Memory B cell (primary cell): ENCODE measurements around the gene MAPK4.

Source experiments
- ATAC-seq: fragments of 150-1000 bp; cut with Tn5 transposase; 2 replicates; pipeline ENCODE4 v1.10.0; 2021; ENCODE audit warnings: low read depth, mild to moderate bottlenecking, moderate library complexity
- DNase-seq, 2 donors: peaks; one replicate each; pipeline ENCODE4 v3.0.0; 2022; ENCODE audit warnings: low spot score in 2 of 2
- H3K27ac Mint-ChIP-seq: one replicate; pipeline ENCODE4 v1.8.0; 2022; ENCODE audit warnings: mild to moderate bottlenecking, moderate library complexity, mixed read lengths
- H3K27me3 Mint-ChIP-seq: one replicate; pipeline ENCODE4 v1.8.0; 2022; ENCODE audit warnings: mixed read lengths
- H3K36me3 Mint-ChIP-seq: one replicate; pipeline ENCODE4 v1.8.0; 2022; ENCODE audit warnings: mild to moderate bottlenecking, mixed read lengths
- H3K4me1 Mint-ChIP-seq: one replicate; pipeline ENCODE4 v1.8.0; 2022; ENCODE audit warnings: mixed read lengths
- H3K4me3 Mint-ChIP-seq: one replicate; pipeline ENCODE4 v1.8.0; 2022; ENCODE audit warnings: mild to moderate bottlenecking, moderate library complexity, mixed read lengths
- H3K9me3 Mint-ChIP-seq: one replicate; pipeline ENCODE4 v1.8.0; 2022; ENCODE audit warnings: mixed read lengths

MAPK4 gene

GRCh38 chr18:50622865-50623393, 63.0 kb downstream of the MAPK4 start:
- no peaks in the 10 kb centered on the region for H3K36me3 Mint-ChIP-seq
- H3K27ac Mint-ChIP-seq, result no peak overlapping the region
- no peaks in the 10 kb centered on the region for H3K4me1 Mint-ChIP-seq
- no peaks in the 10 kb centered on the region for H3K9me3 Mint-ChIP-seq
- peaks cover 3% of the 10 kb centered on the region for H3K27me3 Mint-ChIP-seq
- no peak for DNase-seq
- no peak overlapping the region for H3K4me3 Mint-ChIP-seq
- no peak for ATAC-seq

GRCh38 chr18:50623694-50624352, 63.9 kb downstream of the MAPK4 start:
- Mint-ChIP-seq H3K27me3 (peaks cover 3% of the 10 kb centered on the region), H3K4me1 (no peaks in the 10 kb centered on the region), H3K9me3 (no peaks in the 10 kb centered on the region), H3K4me3 (no peak overlapping the region), H3K27ac (no peak overlapping the region), H3K36me3 (no peaks in the 10 kb centered on the region)
- ATAC-seq, result no peak
- no peak for DNase-seq

GRCh38 chr18:50624981-50625380, 65.1 kb downstream of the MAPK4 start:
- DNase-seq (no peak), ATAC-seq (no peak)
- H3K27me3 Mint-ChIP-seq, result peaks cover 3% of the 10 kb centered on the region
- no peak overlapping the region for H3K4me3 Mint-ChIP-seq
- no peaks in the 10 kb centered on the region for H3K9me3 Mint-ChIP-seq
- no peak overlapping the region for H3K27ac Mint-ChIP-seq
- no peaks in the 10 kb centered on the region for H3K36me3 Mint-ChIP-seq
- no peaks in the 10 kb centered on the region for H3K4me1 Mint-ChIP-seq

- H3K27ac Mint-ChIP-seq, result no peak overlapping the region
- no peaks in the 10 kb centered on the region for H3K4me1 Mint-ChIP-seq
- no peaks in the 10 kb centered on the region for H3K9me3 Mint-ChIP-seq
- ATAC-seq (no peak), DNase-seq (no peak)
- H3K27me3 Mint-ChIP-seq, result peaks cover 3% of the 10 kb centered on the region
- H3K4me3 Mint-ChIP-seq, result no peak overlapping the region
- no peaks in the 10 kb centered on the region for H3K36me3 Mint-ChIP-seq
Observed at GRCh38 chr18:50626317-50626716, 66.4 kb downstream of the MAPK4 start.

GRCh38 chr18:50627594-50628532, 68.0 kb downstream of the MAPK4 start:
- Mint-ChIP-seq H3K27me3 (peaks cover 5% of the 10 kb centered on the region), H3K4me1 (no peaks in the 10 kb centered on the region), H3K9me3 (no peaks in the 10 kb centered on the region), H3K27ac (no peak overlapping the region), H3K4me3 (no peak overlapping the region), H3K36me3 (no peaks in the 10 kb centered on the region)
- no peak for ATAC-seq
- DNase-seq, result no peak

GRCh38 chr18:50628533-50628905, 68.6 kb downstream of the MAPK4 start:
- H3K36me3 Mint-ChIP-seq, result no peaks in the 10 kb centered on the region
- H3K4me3 Mint-ChIP-seq, result no peak overlapping the region
- ATAC-seq, result no peak
- no peaks in the 10 kb centered on the region for H3K9me3 Mint-ChIP-seq
- H3K4me1 Mint-ChIP-seq, result no peaks in the 10 kb centered on the region
- H3K27ac Mint-ChIP-seq, result no peak overlapping the region
- no peak for DNase-seq
- peaks cover 5% of the 10 kb centered on the region for H3K27me3 Mint-ChIP-seq

GRCh38 chr18:50629148-50629631, 69.3 kb downstream of the MAPK4 start:
- H3K9me3 Mint-ChIP-seq, result no peaks in the 10 kb centered on the region
- H3K27me3 Mint-ChIP-seq, result peaks cover 3% of the 10 kb centered on the region
- H3K4me3 Mint-ChIP-seq, result no peak overlapping the region
- no peak overlapping the region for H3K27ac Mint-ChIP-seq
- DNase-seq (no peak), ATAC-seq (no peak)
- H3K36me3 Mint-ChIP-seq, result no peaks in the 10 kb centered on the region
- H3K4me1 Mint-ChIP-seq, result no peaks in the 10 kb centered on the region

GRCh38 chr18:50630895-50631294, 71.0 kb downstream of the MAPK4 start:
- Mint-ChIP-seq H3K4me3 (no peak overlapping the region), H3K4me1 (no peaks in the 10 kb centered on the region), H3K27me3 (peaks cover 6% of the 10 kb centered on the region), H3K9me3 (no peaks in the 10 kb centered on the region), H3K27ac (no peak overlapping the region), H3K36me3 (no peaks in the 10 kb centered on the region)
- DNase-seq (no peak), ATAC-seq (no peak)

- no peak for DNase-seq
- no peaks in the 10 kb centered on the region for H3K9me3 Mint-ChIP-seq
- H3K27ac Mint-ChIP-seq, result no peak overlapping the region
- H3K27me3 Mint-ChIP-seq, result peaks cover 8% of the 10 kb centered on the region
- H3K36me3 Mint-ChIP-seq, result no peaks in the 10 kb centered on the region
- no peak overlapping the region for H3K4me3 Mint-ChIP-seq
- ATAC-seq, result no peak
- no peaks in the 10 kb centered on the region for H3K4me1 Mint-ChIP-seq
Observed at GRCh38 chr18:50632895-50633515, 73.1 kb downstream of the MAPK4 start.

- Mint-ChIP-seq H3K9me3 (no peaks in the 10 kb centered on the region), H3K27me3 (peaks cover 8% of the 10 kb centered on the region), H3K36me3 (no peaks in the 10 kb centered on the region), H3K4me3 (no peak overlapping the region), H3K27ac (no peak overlapping the region), H3K4me1 (no peaks in the 10 kb centered on the region)
- ATAC-seq, result no peak
- DNase-seq, result no peak
Observed at GRCh38 chr18:50633992-50634391, 74.1 kb downstream of the MAPK4 start.

- no peaks in the 10 kb centered on the region for H3K36me3 Mint-ChIP-seq
- peaks cover 9% of the 10 kb centered on the region for H3K27me3 Mint-ChIP-seq
- no peak overlapping the region for H3K4me3 Mint-ChIP-seq
- no peaks in the 10 kb centered on the region for H3K9me3 Mint-ChIP-seq
- no peak overlapping the region for H3K27ac Mint-ChIP-seq
- H3K4me1 Mint-ChIP-seq, result no peaks in the 10 kb centered on the region
- DNase-seq (no peak), ATAC-seq (no peak)
Observed at GRCh38 chr18:50636366-50637057, 76.6 kb downstream of the MAPK4 start.

- H3K36me3 Mint-ChIP-seq, result no peaks in the 10 kb centered on the region
- peaks cover 8% of the 10 kb centered on the region for H3K27me3 Mint-ChIP-seq
- ATAC-seq (no peak), DNase-seq (no peak)
- no peaks in the 10 kb centered on the region for H3K9me3 Mint-ChIP-seq
- H3K4me1 Mint-ChIP-seq, result no peaks in the 10 kb centered on the region
- H3K27ac Mint-ChIP-seq, result no peak overlapping the region
- H3K4me3 Mint-ChIP-seq, result no peak overlapping the region
Observed at GRCh38 chr18:50638016-50638883, 78.4 kb downstream of the MAPK4 start.

GRCh38 chr18:50638884-50639420, 79.1 kb downstream of the MAPK4 start:
- peaks cover 8% of the 10 kb centered on the region for H3K27me3 Mint-ChIP-seq
- H3K4me3 Mint-ChIP-seq, result no peak overlapping the region
- DNase-seq, result no peak
- no peaks in the 10 kb centered on the region for H3K9me3 Mint-ChIP-seq
- no peak overlapping the region for H3K27ac Mint-ChIP-seq
- H3K4me1 Mint-ChIP-seq, result no peaks in the 10 kb centered on the region
- H3K36me3 Mint-ChIP-seq, result no peaks in the 10 kb centered on the region
- ATAC-seq, result no peak
